SH-SY5Y (cell line): ENCODE results near the gene SYNGR3.

Source experiments
- GATA2 ChIP-seq: IDR thresholded peaks from 2 replicates; pipeline ENCODE4 v1.6.1; 2011; ENCODE audit warnings: mild to moderate bottlenecking, low read depth, low read length
- GATA3 ChIP-seq: IDR thresholded peaks from 2 replicates; pipeline ENCODE4 v1.6.1; 2011; ENCODE audit warnings: low read depth, mild to moderate bottlenecking, low read length, moderate library complexity

DNA sequence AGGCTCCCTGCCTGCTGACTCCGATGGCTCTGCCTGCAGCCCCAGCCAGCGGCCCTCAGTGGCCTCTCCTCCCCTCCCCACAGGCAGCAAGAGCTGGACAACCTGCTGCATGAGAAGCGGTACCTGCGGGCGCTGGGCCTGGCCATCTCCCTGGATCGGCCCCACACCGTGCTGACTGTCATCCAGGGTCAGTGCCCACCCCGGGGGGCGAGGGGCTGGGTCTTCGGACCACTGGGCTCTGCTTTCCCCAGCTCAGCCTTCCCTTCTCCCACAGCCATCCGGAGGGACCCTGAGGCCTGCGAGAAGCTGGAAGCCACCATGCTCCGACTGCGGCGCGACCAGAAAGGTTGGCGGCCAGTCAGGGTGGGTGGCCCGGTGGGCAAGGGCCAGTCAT is 11.9 kb upstream of the SYNGR3 start:
- TF ChIP-seq GATA2 (no peak), GATA3 (no peak)
